Measurements from ENCODE around the gene NEGR1. TPM values are rescaled to one million over a fixed set of nuclear protein-coding genes. Genes with fewer than 3 reads are reported as not detected.

Gene NEGR1
- total RNA-seq, 1 experiment from 2014 or later: 0.05 TPM

DNA sequence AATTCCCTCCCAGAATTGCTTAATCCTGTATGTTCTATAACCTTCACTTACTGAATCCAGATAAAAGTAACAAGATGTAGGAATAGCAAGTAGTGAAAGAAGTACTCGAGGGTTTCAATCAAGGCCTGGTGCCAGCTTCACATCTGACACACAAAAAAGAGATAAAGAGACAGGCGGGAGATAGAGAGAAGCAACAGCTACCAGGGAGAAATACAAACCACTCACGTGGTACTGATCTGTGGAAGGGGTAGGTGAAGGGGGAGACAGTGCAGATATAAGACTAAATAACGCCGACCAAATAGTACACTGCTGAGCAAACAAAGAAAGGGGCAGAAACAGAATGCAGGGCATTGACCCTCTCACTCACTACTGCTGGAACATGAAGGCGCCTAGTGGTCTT lies 295.2 kb downstream of the NEGR1 start:
- no peaks in the 10 kb centered on the region for H3K79me2 ChIP-seq (ENCODE audit: insufficient read depth, low read length)
- H3K9ac ChIP-seq (ENCODE audit: low read length): no peak overlapping the region
- no peaks in the 10 kb centered on the region for H3K9me2 ChIP-seq (ENCODE audit: insufficient read depth)
- no peak for TF ChIP-seq TCF7L2 (IDR thresholded peaks at IDR 0.05; ENCODE audit: borderline replicate concordance, extremely low read depth, insufficient read depth, insufficient read length)
- TF ChIP-seq FOSL1 (IDR thresholded peaks at IDR 0.05; ENCODE audit: low read depth): no peak
- no peak for TF ChIP-seq POLR2AphosphoS5 (IDR thresholded peaks at IDR 0.05; ENCODE audit: low read depth, low read length)
- TF ChIP-seq POLR2A (IDR thresholded peaks at IDR 0.05; ENCODE audit: borderline replicate concordance, extremely low read depth, insufficient read depth, insufficient read length): no peak
- TF ChIP-seq SRF (IDR thresholded peaks at IDR 0.05; ENCODE audit: low read depth): no peak
- TF ChIP-seq JUND (IDR thresholded peaks at IDR 0.05): no peak
- no peak for TF ChIP-seq SP1 (IDR thresholded peaks at IDR 0.05; ENCODE audit: low read depth)
- TF ChIP-seq, protein P1, sequence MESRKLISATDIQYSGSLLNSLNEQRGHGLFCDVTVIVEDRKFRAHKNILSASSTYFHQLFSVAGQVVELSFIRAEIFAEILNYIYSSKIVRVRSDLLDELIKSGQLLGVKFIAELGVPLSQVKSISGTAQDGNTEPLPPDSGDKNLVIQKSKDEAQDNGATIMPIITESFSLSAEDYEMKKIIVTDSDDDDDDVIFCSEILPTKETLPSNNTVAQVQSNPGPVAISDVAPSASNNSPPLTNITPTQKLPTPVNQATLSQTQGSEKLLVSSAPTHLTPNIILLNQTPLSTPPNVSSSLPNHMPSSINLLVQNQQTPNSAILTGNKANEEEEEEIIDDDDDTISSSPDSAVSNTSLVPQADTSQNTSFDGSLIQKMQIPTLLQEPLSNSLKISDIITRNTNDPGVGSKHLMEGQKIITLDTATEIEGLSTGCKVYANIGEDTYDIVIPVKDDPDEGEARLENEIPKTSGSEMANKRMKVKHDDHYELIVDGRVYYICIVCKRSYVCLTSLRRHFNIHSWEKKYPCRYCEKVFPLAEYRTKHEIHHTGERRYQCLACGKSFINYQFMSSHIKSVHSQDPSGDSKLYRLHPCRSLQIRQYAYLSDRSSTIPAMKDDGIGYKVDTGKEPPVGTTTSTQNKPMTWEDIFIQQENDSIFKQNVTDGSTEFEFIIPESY (IDR thresholded peaks at IDR 0.05; ENCODE audit: extremely low read depth, insufficient replicate concordance, low read length): no peak
- H3K4me1 ChIP-seq (ENCODE audit: control insufficient read depth in 1 of 2, insufficient read depth in 2 of 2, low read length in 2 of 2): no peaks in the 10 kb centered on the region
- no TSS peak for BruUV-seq (replicated peaks)
- RAD21 ChIA-PET (ENCODE audit: low non-redundant PET in 1 of 2, low total read pairs in 2 of 2, uncharacterized antibody in 2 of 2, unreplicated experiment in 2 of 2): no interaction called here
- ATAC-seq (no peak), DNase-seq (ENCODE audit: low read depth, low spot score) (no peak)
- peaks cover 0 to 11% of the 10 kb centered on the region in 2 experiments; a peak in 2 of 4 replicates for H3K9me3 ChIP-seq (ENCODE audit: control insufficient read depth in 1 of 2, insufficient read depth in 1 of 2, low read depth in 1 of 2, low read length in 2 of 2)
- H3K4me3 ChIP-seq (replicated peaks in 1 of 2; ENCODE audit: low read depth in 1 of 2, low read length in 2 of 2): no peak overlapping the region
- intact Hi-C loops (cut with micrococcal nuclease): no loop called here
- H2AFZ ChIP-seq (ENCODE audit: low read depth, low read length, poor library complexity, severe bottlenecking): no peak overlapping the region
- H3K27ac ChIP-seq (ENCODE audit: low read depth, low read length): no peak overlapping the region
- no peaks in the 10 kb centered on the region for H3K27me3 ChIP-seq (ENCODE audit: insufficient read depth, low read length)
- H4K20me1 ChIP-seq (ENCODE audit: insufficient read depth): no peaks in the 10 kb centered on the region
- H3K36me3 ChIP-seq (ENCODE audit: control insufficient read depth in 1 of 2, insufficient read depth in 2 of 2, low read length in 2 of 2): no peaks in the 10 kb centered on the region
- CTCF ChIA-PET: no interaction called here
- POLR2A ChIA-PET: no interaction called here
- H3K4me2 ChIP-seq (ENCODE audit: low read length): no peak overlapping the region

- Histone ChIP-seq H3K4me2 (ENCODE audit: low read length) (no peak overlapping the region), H3K4me3 (replicated peaks in 1 of 2; ENCODE audit: low read depth in 1 of 2, low read length in 2 of 2) (no peak overlapping the region), H3K27ac (ENCODE audit: low read depth, low read length) (no peak overlapping the region), H3K36me3 (ENCODE audit: control insufficient read depth in 1 of 2, insufficient read depth in 2 of 2, low read length in 2 of 2) (no peaks in the 10 kb centered on the region), H3K9ac (ENCODE audit: low read length) (no peak overlapping the region), H3K9me2 (ENCODE audit: insufficient read depth) (no peaks in the 10 kb centered on the region), H3K79me2 (ENCODE audit: insufficient read depth, low read length) (no peaks in the 10 kb centered on the region), H2AFZ (ENCODE audit: low read depth, low read length, poor library complexity, severe bottlenecking) (no peak overlapping the region), H3K4me1 (ENCODE audit: control insufficient read depth in 1 of 2, insufficient read depth in 2 of 2, low read length in 2 of 2) (no peaks in the 10 kb centered on the region), H4K20me1 (ENCODE audit: insufficient read depth) (no peaks in the 10 kb centered on the region), H3K27me3 (ENCODE audit: insufficient read depth, low read length) (no peaks in the 10 kb centered on the region), H3K9me3 (ENCODE audit: control insufficient read depth in 1 of 2, insufficient read depth in 1 of 2, low read depth in 1 of 2, low read length in 2 of 2) (peaks cover 0 to 14% of the 10 kb centered on the region in 2 experiments; a peak in 2 of 4 replicates)
- BruUV-seq (replicated peaks): no TSS peak
- ChIA-PET POLR2A (no interaction called here), RAD21 (ENCODE audit: low non-redundant PET in 1 of 2, low total read pairs in 2 of 2, uncharacterized antibody in 2 of 2, unreplicated experiment in 2 of 2) (no interaction called here), CTCF (no interaction called here)
- no peak for DNase-seq (ENCODE audit: low read depth, low spot score)
- intact Hi-C loops (cut with micrococcal nuclease): no loop called here
- ATAC-seq: no peak
- no peak for TF ChIP-seq REST (IDR thresholded peaks at IDR 0.05; ENCODE audit: low read depth)
- TF ChIP-seq JUND (IDR thresholded peaks at IDR 0.05): no peak
- TF ChIP-seq, protein P1 (IDR thresholded peaks at IDR 0.05; ENCODE audit: extremely low read depth, insufficient replicate concordance, low read length): no peak
- TF ChIP-seq POLR2A (IDR thresholded peaks at IDR 0.05; ENCODE audit: borderline replicate concordance, extremely low read depth, insufficient read depth, insufficient read length): no peak
- no peak for TF ChIP-seq ZNF274 (IDR thresholded peaks at IDR 0.05; ENCODE audit: low read depth, low read length)
- no peak for TF ChIP-seq SP1 (IDR thresholded peaks at IDR 0.05; ENCODE audit: low read depth)
- no peak for TF ChIP-seq EZH2 (IDR thresholded peaks at IDR 0.05)
- no peak for TF ChIP-seq ZFX (IDR thresholded peaks at IDR 0.05)
Observed at GRCh38 chr1:71986160-71986559, 296.2 kb downstream of the NEGR1 start.
